Measurements from ENCODE around the gene SLC12A7.

- no peak for TF ChIP-seq CREB1 (CRISPR knock-in tag; IDR thresholded peaks at IDR 0.05)
- TF ChIP-seq ZNF425 (CRISPR knock-in tag; conservative IDR thresholded peaks at IDR 0.05), result no peak
- TF ChIP-seq ELF4 (CRISPR knock-in tag; IDR thresholded peaks at IDR 0.05; ENCODE audit: low read depth), result no peak
- TF ChIP-seq FOXJ3 (CRISPR knock-in tag; IDR thresholded peaks at IDR 0.05; ENCODE audit: borderline replicate concordance), result no peak
- TF ChIP-seq CTCF (IDR thresholded peaks at IDR 0.05), result no peak
- no peak for TF ChIP-seq FOXK1 (CRISPR knock-in tag; IDR thresholded peaks at IDR 0.05)
- no peak for TF ChIP-seq NR2C2 (CRISPR knock-in tag; IDR thresholded peaks at IDR 0.05)
- TF ChIP-seq PRDM15 (CRISPR knock-in tag; IDR thresholded peaks at IDR 0.05), result no peak
- TF ChIP-seq CDX4 (CRISPR knock-in tag; IDR thresholded peaks at IDR 0.05; ENCODE audit: borderline replicate concordance), result no peak
- TF ChIP-seq RELA (CRISPR knock-in tag; IDR thresholded peaks at IDR 0.05; ENCODE audit: borderline replicate concordance), result no peak
Observed at GRCh38 chr5:1047332-1047965, 64.4 kb downstream of the SLC12A7 start.
